HL-60 (cell line): ENCODE data around the gene ACYP2.

ENCODE experiments used
- DNase-seq, 2 experiments: peaks; one replicate each; pipeline ENCODE4 v3.0.0-alpha.2; 2010 to 2020; ENCODE audit warnings: low read depth in 1 of 2, low spot score in 1 of 2
- H3K27ac ChIP-seq: fragments of 250-450 bp; sonication (Bioruptor Pico); replicated peaks from 2 replicates; pipeline ENCODE4 v1.5.1; 2020; ENCODE audit warnings: mild to moderate bottlenecking, moderate library complexity
- H3K27me3 ChIP-seq: fragments of 250-450 bp; sonication (Bioruptor Pico); 2 replicates; pipeline ENCODE4 v1.5.1; 2021; ENCODE audit warnings: mild to moderate bottlenecking, moderate library complexity; ENCODE audit not compliant: insufficient read depth, poor library complexity, severe bottlenecking
- H3K4me3 ChIP-seq: replicated peaks from 2 replicates; pipeline ENCODE4 v1.5.1; 2011; ENCODE audit warnings: mild to moderate bottlenecking, control low read depth, low read length; ENCODE audit not compliant: insufficient read depth
- GABPA ChIP-seq: IDR thresholded peaks from 2 replicates; pipeline ENCODE4 v1.6.1; 2012; ENCODE audit warnings: low read depth
- POLR2AphosphoS5 ChIP-seq: IDR thresholded peaks from 2 replicates; pipeline ENCODE4 v1.6.1; 2012; ENCODE audit warnings: low read depth
- SPI1 ChIP-seq: IDR thresholded peaks from 2 replicates; pipeline ENCODE4 v1.6.1; 2012; ENCODE audit warnings: low read depth, mild to moderate bottlenecking, borderline replicate concordance
- TF ChIP-seq, protein P1 (sequence below): IDR thresholded peaks from one replicate; pipeline ENCODE4 v1.5.1; 2011; ENCODE audit warnings: low read length, control low read depth, inconsistent platforms; ENCODE audit not compliant: insufficient read depth
- TF ChIP-seq, protein P2 (sequence below): IDR thresholded peaks from 2 replicates; pipeline ENCODE4 v1.6.1; 2012; ENCODE audit warnings: low read depth; ENCODE audit not compliant: insufficient replicate concordance

ACYP2 gene

DNA sequence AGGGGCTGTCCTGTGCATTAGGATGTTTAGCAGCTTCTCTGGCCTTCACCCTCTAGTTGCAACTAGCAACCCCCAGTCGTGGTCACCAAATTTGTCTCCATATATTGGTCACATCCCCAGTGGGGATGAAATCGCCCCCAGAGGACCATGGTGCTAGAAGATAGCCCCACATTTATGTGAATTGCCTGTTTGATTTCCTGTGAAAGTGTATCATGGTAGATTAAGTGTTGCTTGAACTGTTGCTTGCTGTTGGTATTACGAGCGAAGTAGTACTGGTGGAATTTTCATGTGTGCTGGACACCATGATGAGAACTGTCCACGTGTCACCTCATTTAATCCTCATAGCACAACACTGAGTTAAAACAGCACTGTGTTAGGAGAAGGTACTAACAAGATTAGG, 81.2 kb downstream of the ACYP2 start:
- H3K4me3 ChIP-seq = no peak overlapping the region
- TF ChIP-seq SPI1 = no peak
- TF ChIP-seq, protein P1, sequence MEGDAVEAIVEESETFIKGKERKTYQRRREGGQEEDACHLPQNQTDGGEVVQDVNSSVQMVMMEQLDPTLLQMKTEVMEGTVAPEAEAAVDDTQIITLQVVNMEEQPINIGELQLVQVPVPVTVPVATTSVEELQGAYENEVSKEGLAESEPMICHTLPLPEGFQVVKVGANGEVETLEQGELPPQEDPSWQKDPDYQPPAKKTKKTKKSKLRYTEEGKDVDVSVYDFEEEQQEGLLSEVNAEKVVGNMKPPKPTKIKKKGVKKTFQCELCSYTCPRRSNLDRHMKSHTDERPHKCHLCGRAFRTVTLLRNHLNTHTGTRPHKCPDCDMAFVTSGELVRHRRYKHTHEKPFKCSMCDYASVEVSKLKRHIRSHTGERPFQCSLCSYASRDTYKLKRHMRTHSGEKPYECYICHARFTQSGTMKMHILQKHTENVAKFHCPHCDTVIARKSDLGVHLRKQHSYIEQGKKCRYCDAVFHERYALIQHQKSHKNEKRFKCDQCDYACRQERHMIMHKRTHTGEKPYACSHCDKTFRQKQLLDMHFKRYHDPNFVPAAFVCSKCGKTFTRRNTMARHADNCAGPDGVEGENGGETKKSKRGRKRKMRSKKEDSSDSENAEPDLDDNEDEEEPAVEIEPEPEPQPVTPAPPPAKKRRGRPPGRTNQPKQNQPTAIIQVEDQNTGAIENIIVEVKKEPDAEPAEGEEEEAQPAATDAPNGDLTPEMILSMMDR = no peak
- no peak for TF ChIP-seq POLR2AphosphoS5
- TF ChIP-seq GABPA = no peak
- TF ChIP-seq, protein P2, sequence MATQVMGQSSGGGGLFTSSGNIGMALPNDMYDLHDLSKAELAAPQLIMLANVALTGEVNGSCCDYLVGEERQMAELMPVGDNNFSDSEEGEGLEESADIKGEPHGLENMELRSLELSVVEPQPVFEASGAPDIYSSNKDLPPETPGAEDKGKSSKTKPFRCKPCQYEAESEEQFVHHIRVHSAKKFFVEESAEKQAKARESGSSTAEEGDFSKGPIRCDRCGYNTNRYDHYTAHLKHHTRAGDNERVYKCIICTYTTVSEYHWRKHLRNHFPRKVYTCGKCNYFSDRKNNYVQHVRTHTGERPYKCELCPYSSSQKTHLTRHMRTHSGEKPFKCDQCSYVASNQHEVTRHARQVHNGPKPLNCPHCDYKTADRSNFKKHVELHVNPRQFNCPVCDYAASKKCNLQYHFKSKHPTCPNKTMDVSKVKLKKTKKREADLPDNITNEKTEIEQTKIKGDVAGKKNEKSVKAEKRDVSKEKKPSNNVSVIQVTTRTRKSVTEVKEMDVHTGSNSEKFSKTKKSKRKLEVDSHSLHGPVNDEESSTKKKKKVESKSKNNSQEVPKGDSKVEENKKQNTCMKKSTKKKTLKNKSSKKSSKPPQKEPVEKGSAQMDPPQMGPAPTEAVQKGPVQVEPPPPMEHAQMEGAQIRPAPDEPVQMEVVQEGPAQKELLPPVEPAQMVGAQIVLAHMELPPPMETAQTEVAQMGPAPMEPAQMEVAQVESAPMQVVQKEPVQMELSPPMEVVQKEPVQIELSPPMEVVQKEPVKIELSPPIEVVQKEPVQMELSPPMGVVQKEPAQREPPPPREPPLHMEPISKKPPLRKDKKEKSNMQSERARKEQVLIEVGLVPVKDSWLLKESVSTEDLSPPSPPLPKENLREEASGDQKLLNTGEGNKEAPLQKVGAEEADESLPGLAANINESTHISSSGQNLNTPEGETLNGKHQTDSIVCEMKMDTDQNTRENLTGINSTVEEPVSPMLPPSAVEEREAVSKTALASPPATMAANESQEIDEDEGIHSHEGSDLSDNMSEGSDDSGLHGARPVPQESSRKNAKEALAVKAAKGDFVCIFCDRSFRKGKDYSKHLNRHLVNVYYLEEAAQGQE = no peak
- no peak for DNase-seq
- no peak overlapping the region for H3K27ac ChIP-seq
- no peaks in the 10 kb centered on the region for H3K27me3 ChIP-seq

DNA sequence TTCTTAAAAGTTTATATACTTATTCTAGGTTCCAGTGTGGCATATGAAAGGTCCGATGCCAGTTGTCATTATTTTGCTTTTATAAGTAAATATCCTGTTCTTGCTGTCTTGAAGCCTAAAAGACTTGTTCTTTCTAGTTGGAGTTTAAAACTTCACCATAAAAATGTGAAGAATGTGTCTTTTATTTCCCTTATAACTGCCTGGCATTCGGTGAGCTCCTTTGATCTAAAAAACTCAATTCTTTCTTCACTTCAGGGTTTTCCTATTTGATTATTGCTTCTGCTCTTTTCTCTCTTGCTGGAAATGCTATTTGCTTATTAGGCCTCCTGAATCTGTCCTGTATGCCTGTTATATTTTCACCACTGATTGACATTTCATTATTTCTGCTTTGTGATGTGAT, 89.1 kb downstream of the ACYP2 start:
- no peak for DNase-seq
- no peaks in the 10 kb centered on the region for H3K27me3 ChIP-seq
- H3K27ac ChIP-seq = no peak overlapping the region
- TF ChIP-seq, protein P2 = no peak
- TF ChIP-seq, protein P1 = no peak
- TF ChIP-seq GABPA (no peak), POLR2AphosphoS5 (no peak), SPI1 (no peak)
- no peak overlapping the region for H3K4me3 ChIP-seq

DNA sequence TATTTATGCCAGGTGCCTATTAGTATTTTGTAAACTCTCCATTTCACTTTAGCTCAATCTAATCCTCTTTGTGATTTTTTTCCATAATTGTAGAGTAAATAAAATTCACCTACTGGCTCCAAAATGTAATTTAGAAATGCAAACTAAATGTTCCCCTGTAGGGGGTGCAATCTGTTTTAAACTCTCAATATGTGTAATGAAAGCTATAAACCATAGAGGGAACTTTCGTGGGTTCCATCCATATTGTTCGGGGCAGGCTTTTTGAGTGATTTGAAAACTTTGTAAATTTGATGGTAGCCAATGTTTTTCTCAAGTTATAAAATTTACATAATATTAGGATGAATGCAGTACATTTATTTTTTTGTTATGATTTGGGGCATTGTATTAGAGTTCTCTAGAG, 91.2 kb downstream of the ACYP2 start:
- DNase-seq = no peak
- no peaks in the 10 kb centered on the region for H3K27me3 ChIP-seq
- no peak overlapping the region for H3K4me3 ChIP-seq
- no peak for TF ChIP-seq POLR2AphosphoS5
- TF ChIP-seq, protein P1 = peak; percentile 6
- no peak overlapping the region for H3K27ac ChIP-seq

DNA sequence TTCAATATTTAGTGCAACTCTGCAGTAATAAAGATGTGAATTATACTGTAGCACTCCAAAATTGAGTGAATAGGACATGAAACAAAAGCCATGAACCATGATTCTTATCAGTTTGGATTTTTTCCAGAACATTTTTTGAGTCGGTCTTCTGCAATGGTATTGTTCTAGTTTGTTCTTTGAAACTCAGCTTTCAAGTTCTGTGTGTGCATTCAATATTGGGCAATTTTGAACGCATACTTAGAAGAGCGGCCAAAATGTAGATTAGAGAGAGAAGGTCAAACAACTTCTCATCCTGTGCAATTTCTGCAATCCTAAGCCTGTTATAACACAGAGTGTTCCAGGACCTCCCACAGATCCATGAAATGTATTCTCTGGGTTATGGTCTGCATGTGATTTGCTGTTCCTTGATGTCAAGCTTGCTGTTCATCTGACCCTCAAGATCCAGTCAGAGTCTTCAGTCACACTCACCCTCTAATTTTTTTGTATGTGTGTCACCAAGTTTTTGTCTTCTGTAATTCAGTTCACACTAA, 92.3 kb downstream of the ACYP2 start:
- Histone ChIP-seq H3K27me3 (no peaks in the 10 kb centered on the region), H3K4me3 (no peak overlapping the region), H3K27ac (no peak overlapping the region)
- DNase-seq = no peak
- TF ChIP-seq, protein P1 = no peak
- TF ChIP-seq, protein P2 = no peak
- no peak for TF ChIP-seq SPI1
- TF ChIP-seq POLR2AphosphoS5 = no peak
- no peak for TF ChIP-seq GABPA
